Neural progenitor cell (in vitro differentiated cells): ENCODE data around the gene SPDYE3.
"Not testable (repeated sequence)": the region's sequence is repeated elsewhere in the genome, so short reads cannot be mapped to it uniquely, and the experiment has no call there.

Experiments used
- CTCF ChIP-seq: fragments of 200-600 bp; sonication (generic); IDR thresholded peaks from 2 replicates; pipeline ENCODE4 v1.5.1; 2017; ENCODE audit warnings: antibody characterized with exemption, mild to moderate bottlenecking
- EZH2 ChIP-seq: fragments of 200-600 bp; sonication (generic); IDR thresholded peaks from 2 replicates; pipeline ENCODE4 v1.6.1; 2017; ENCODE audit warnings: antibody characterized with exemption, mild to moderate bottlenecking, moderate library complexity
- EZH2phosphoT487 ChIP-seq: fragments of 200-600 bp; sonication (generic); IDR thresholded peaks from 2 replicates; pipeline ENCODE4 v1.6.1; 2017; ENCODE audit warnings: antibody characterized with exemption

- TF ChIP-seq CTCF, EZH2, EZH2phosphoT487: not testable (repeated sequence)
Observed at GRCh38 chr7:100341286-100341685, 33.8 kb downstream of the SPDYE3 start.
